Endothelial cell of umbilical vein (primary cell): Measurements from ENCODE around the gene SYNPO2. TPM values are rescaled to one million over a fixed set of nuclear protein-coding genes. Genes with fewer than 3 reads are reported as not detected.

Source experiments
- BruUV-seq: library from RNA; stranded (reverse); fragments of 400-500 nt; replicated peaks from 2 replicates; lab custom pipeline; 2021; lab: Mats Ljungman, UMichigan
- CTCF ChIA-PET: fragments of 300-600, 350-600 bp; sonication (Branson Sonifier 250); formaldehyde crosslinking; loops from one replicate; lab custom pipeline; 2021; ENCODE audit warnings: antibody characterized with exemption, inconsistent platforms; lab: Charles Lee
- POLR2A ChIA-PET: fragments of 300-600, 350-600 bp; sonication (Branson Sonifier 250); formaldehyde crosslinking; loops from one replicate; lab custom pipeline; 2021; ENCODE audit warnings: antibody characterized with exemption, inconsistent platforms; lab: Charles Lee
- DNase-seq: peaks from one replicate; pipeline ENCODE4 v3.0.0-alpha.2; 2011; ENCODE audit warnings: low read depth, low spot score
- FAIRE-seq: peaks from 2 replicates; lab custom pipeline; 2011; peaks lifted over from hg19 to GRCh38; lab: Jason Lieb, UNC
- H2AFZ ChIP-seq: 2 replicates; pipeline ENCODE4 v1.6.0; 2012; ENCODE audit warnings: low read depth, low read length, control low read depth, inconsistent platforms
- H3K27ac ChIP-seq: 2 replicates; pipeline ENCODE4 v1.5.1; 2011; ENCODE audit warnings: low read depth, mild to moderate bottlenecking, control low read depth, low read length, moderate library complexity; ENCODE audit not compliant: insufficient read depth
- H3K27me3 ChIP-seq, 2 experiments: 2 replicates each; pipeline versions ENCODE4 v1.6.0 to v1.6.1; 2011; ENCODE audit warnings: low read length in 2 of 2, mixed read lengths in 1 of 2; ENCODE audit not compliant: control insufficient read depth in 2 of 2, insufficient read depth in 2 of 2
- H3K36me3 ChIP-seq, 2 experiments: 2 replicates in 1 of 2; 3 replicates in 1 of 2; pipeline ENCODE4 v1.5.1; 2011; ENCODE audit warnings: low read length in 2 of 2, mild to moderate bottlenecking in 1 of 2, moderate library complexity in 1 of 2; ENCODE audit not compliant: control insufficient read depth in 2 of 2, insufficient read depth in 2 of 2; ENCODE audit errors: extremely low read depth in 1 of 2
- H3K4me1 ChIP-seq: 3 replicates; pipeline ENCODE4 v1.5.1; 2011; ENCODE audit warnings: mild to moderate bottlenecking, low read length; ENCODE audit not compliant: control insufficient read depth, insufficient read depth; ENCODE audit errors: extremely low read depth
- H3K4me2 ChIP-seq: 2 replicates; pipeline ENCODE4 v1.6.1; 2011; ENCODE audit warnings: low read length, control low read depth, mixed read lengths; ENCODE audit not compliant: insufficient read depth
- H3K4me3 ChIP-seq, 3 experiments: fragments of 200-600 bp in 1 of 3; sonication (generic), shearing (Covaris generic) in 1 of 3; replicated peaks in 1 of 3; 2 replicates each; pipeline ENCODE4 v1.5.1; 2011 to 2016; ENCODE audit warnings: control low read depth in 3 of 3, low read length in 3 of 3, mild to moderate bottlenecking in 2 of 3, inconsistent platforms in 1 of 3, low read depth in 1 of 3, moderate library complexity in 1 of 3; ENCODE audit not compliant: insufficient read depth in 1 of 3
- H3K79me2 ChIP-seq: 2 replicates; pipeline ENCODE4 v1.6.0; 2012; ENCODE audit warnings: low read length, inconsistent platforms; ENCODE audit not compliant: control insufficient read depth, insufficient read depth
- H3K9ac ChIP-seq: replicated peaks from 2 replicates; pipeline ENCODE3; 2011; ENCODE audit warnings: low read length, control low read depth; ENCODE audit not compliant: insufficient read depth; ENCODE audit errors: extremely low read depth
- H3K9me1 ChIP-seq: replicated peaks from 3 replicates; pipeline ENCODE4 v1.6.0; 2011; ENCODE audit warnings: mild to moderate bottlenecking, low read length; ENCODE audit not compliant: control insufficient read depth, insufficient read depth; ENCODE audit errors: extremely low read depth
- H3K9me3 ChIP-seq: replicated peaks from 2 replicates; pipeline ENCODE4 v1.5.1; 2012; ENCODE audit warnings: low read length, inconsistent platforms; ENCODE audit not compliant: control insufficient read depth, insufficient read depth
- H4K20me1 ChIP-seq: replicated peaks from 2 replicates; pipeline ENCODE3; 2011; ENCODE audit warnings: mild to moderate bottlenecking, low read length; ENCODE audit not compliant: control insufficient read depth, insufficient read depth; ENCODE audit errors: extremely low read depth
- EZH2 ChIP-seq: IDR thresholded peaks from 2 replicates; pipeline ENCODE4 v1.6.1; 2012; ENCODE audit warnings: borderline replicate concordance, low read depth, mild to moderate bottlenecking, moderate library complexity, low read length, inconsistent platforms; ENCODE audit not compliant: severe bottlenecking
- FOS ChIP-seq: IDR thresholded peaks from 2 replicates; pipeline ENCODE4 v1.6.1; 2011; ENCODE audit warnings: mild to moderate bottlenecking, low read length, moderate library complexity, borderline replicate concordance; ENCODE audit not compliant: insufficient read depth
- GATA2 ChIP-seq: IDR thresholded peaks from 2 replicates; pipeline ENCODE4 v1.7.0; 2011; ENCODE audit warnings: low read depth, mild to moderate bottlenecking, moderate library complexity, mixed read lengths, low read length; ENCODE audit not compliant: insufficient read length, insufficient read depth
- MYC ChIP-seq: IDR thresholded peaks from one replicate; pipeline ENCODE4 v1.6.1; 2011; ENCODE audit warnings: mild to moderate bottlenecking, low read depth, low read length
- POLR2A ChIP-seq: IDR thresholded peaks from 2 replicates; pipeline ENCODE4 v1.6.1; 2012; ENCODE audit warnings: low read depth, mild to moderate bottlenecking, control low read depth, low read length
- POLR2AphosphoS5 ChIP-seq: IDR thresholded peaks from 2 replicates; pipeline ENCODE4 v1.6.1; 2012; ENCODE audit warnings: low read depth, mild to moderate bottlenecking, control low read depth, low read length, moderate library complexity; ENCODE audit not compliant: insufficient read depth
- dilution Hi-C: fragments of 300-500 bp; cut with MboI; formaldehyde crosslinking; loops from one replicate; pipeline ENCODE4 v1.15.0; 2019; ENCODE audit warnings: low sequenced_read_pairs; ENCODE audit not compliant: extremely low pct_ligation_motif_present
- intact Hi-C: fragments of 100-400 bp; cut with micrococcal nuclease; formaldehyde crosslinking; loops from one replicate; pipeline ENCODE4 v1.10.0; 2022
- polyA plus RNA-seq, 4 experiments: library from polyadenylated mRNA; depleted of rRNA in 3 of 4; stranded (reverse) in 3 of 4; unstranded in 1 of 4; fragments of >200 nt; gene quantifications; 2 replicates each; pipeline versions ENCODE4 v1.2.1 to v1.2.3, GENCODE V29; 2011 to 2012; ENCODE audit warnings: missing spikeins in 1 of 4
- total RNA-seq: library from RNA; stranded (reverse); gene quantifications from 2 replicates; pipeline ENCODE4 v1.2.3, GENCODE V29; 2021
- TF ChIP-seq, protein P1 (sequence below), 2 donors: IDR thresholded peaks; 1 replicate in 1 of 2; 2 replicates in 1 of 2; pipeline ENCODE4 v1.5.1; 2011; ENCODE audit warnings: low read length in 2 of 2, mild to moderate bottlenecking in 2 of 2, moderate library complexity in 2 of 2, control low read depth in 1 of 2, inconsistent platforms in 1 of 2, low read depth in 1 of 2; ENCODE audit not compliant: insufficient read depth in 1 of 2; ENCODE audit errors: extremely low read depth in 1 of 2

Gene SYNPO2
- total and polyA plus RNA-seq, 2 donors (not counting 3 experiments of a cell fraction or from before 2014, with no cell fraction given) = 0.06 to 0.13 TPM

GRCh38 chr4:119010909-119011606, 122.4 kb downstream of the SYNPO2 start:
- Histone ChIP-seq H3K4me2 (no peak overlapping the region), H3K36me3 (no peaks in the 10 kb centered on the region), H3K4me1 (no peaks in the 10 kb centered on the region), H3K79me2 (no peaks in the 10 kb centered on the region), H3K9me1 (no peaks in the 10 kb centered on the region), H3K27me3 (peaks cover 2 to 3% of the 10 kb centered on the region in 2 experiments), H3K9me3 (no peaks in the 10 kb centered on the region), H3K9ac (no peak overlapping the region), H3K4me3 (no peak overlapping the region), H4K20me1 (no peaks in the 10 kb centered on the region), H2AFZ (no peak overlapping the region), H3K27ac (no peak overlapping the region)
- POLR2A ChIA-PET = no interaction called here
- TF ChIP-seq POLR2AphosphoS5 (no peak), MYC (no peak), POLR2A (no peak), EZH2 (no peak), GATA2 (no peak), FOS (no peak)
- TF ChIP-seq, protein P1, sequence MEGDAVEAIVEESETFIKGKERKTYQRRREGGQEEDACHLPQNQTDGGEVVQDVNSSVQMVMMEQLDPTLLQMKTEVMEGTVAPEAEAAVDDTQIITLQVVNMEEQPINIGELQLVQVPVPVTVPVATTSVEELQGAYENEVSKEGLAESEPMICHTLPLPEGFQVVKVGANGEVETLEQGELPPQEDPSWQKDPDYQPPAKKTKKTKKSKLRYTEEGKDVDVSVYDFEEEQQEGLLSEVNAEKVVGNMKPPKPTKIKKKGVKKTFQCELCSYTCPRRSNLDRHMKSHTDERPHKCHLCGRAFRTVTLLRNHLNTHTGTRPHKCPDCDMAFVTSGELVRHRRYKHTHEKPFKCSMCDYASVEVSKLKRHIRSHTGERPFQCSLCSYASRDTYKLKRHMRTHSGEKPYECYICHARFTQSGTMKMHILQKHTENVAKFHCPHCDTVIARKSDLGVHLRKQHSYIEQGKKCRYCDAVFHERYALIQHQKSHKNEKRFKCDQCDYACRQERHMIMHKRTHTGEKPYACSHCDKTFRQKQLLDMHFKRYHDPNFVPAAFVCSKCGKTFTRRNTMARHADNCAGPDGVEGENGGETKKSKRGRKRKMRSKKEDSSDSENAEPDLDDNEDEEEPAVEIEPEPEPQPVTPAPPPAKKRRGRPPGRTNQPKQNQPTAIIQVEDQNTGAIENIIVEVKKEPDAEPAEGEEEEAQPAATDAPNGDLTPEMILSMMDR (IDR thresholded peaks at IDR 0.05; ENCODE audit: extremely low read depth in 1 of 2, insufficient read depth in 1 of 2, low read depth in 1 of 2, low read length in 2 of 2) = no peak
- CTCF ChIA-PET = no interaction called here
- DNase-seq = no peak
- no peak for FAIRE-seq
- no TSS peak for BruUV-seq
- dilution Hi-C loops = no loop called here
- intact Hi-C loops = no loop called here
